GM12874 (cell line): ENCODE measurements around the gene PRDM16.

ENCODE experiments used
- TF ChIP-seq, protein P1 (sequence below): IDR thresholded peaks from 2 replicates; pipeline ENCODE4 v1.5.1; 2011; ENCODE audit warnings: low read depth, mild to moderate bottlenecking, control low read depth, low read length, moderate library complexity; ENCODE audit not compliant: insufficient read depth

The PRDM16 gene

DNA sequence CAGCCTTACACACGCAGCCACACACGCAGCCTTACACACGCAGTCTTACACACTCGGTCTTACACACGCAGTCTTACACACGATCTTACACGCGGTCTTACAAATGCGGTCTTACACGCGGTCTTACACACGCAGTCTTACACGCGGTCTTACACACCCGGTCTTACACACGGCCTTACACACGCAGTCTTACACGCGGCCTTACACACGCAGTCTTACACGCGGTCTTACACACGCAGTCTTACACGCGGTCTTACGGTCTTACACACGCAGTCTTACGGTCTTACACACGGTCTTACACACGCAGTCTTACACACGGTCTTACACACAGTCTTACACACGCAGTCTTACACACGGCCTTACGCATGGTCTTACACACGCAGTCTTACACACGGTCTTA, 111.9 kb downstream of the PRDM16 start:
- TF ChIP-seq, protein P1, sequence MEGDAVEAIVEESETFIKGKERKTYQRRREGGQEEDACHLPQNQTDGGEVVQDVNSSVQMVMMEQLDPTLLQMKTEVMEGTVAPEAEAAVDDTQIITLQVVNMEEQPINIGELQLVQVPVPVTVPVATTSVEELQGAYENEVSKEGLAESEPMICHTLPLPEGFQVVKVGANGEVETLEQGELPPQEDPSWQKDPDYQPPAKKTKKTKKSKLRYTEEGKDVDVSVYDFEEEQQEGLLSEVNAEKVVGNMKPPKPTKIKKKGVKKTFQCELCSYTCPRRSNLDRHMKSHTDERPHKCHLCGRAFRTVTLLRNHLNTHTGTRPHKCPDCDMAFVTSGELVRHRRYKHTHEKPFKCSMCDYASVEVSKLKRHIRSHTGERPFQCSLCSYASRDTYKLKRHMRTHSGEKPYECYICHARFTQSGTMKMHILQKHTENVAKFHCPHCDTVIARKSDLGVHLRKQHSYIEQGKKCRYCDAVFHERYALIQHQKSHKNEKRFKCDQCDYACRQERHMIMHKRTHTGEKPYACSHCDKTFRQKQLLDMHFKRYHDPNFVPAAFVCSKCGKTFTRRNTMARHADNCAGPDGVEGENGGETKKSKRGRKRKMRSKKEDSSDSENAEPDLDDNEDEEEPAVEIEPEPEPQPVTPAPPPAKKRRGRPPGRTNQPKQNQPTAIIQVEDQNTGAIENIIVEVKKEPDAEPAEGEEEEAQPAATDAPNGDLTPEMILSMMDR: no peak

DNA sequence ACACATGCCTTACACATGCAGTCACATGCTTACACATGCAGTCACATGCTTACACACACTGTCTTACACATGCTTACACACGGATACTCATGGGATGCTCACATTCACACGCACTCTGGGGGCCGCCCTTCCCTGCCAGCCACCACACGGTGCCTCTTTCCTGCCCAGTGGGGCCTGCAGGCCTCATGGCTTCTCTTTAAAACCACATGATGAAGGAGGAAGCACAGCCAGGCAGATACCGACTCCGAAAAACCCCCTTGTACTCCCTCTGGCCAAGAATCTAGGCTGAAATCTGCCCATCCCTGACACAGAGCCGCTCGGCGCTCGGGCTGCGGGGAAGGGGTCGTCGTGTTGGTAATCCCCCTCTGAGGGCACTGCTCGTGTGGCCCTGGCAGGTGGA, 113.0 kb downstream of the PRDM16 start:
- TF ChIP-seq, protein P1: no peak

DNA sequence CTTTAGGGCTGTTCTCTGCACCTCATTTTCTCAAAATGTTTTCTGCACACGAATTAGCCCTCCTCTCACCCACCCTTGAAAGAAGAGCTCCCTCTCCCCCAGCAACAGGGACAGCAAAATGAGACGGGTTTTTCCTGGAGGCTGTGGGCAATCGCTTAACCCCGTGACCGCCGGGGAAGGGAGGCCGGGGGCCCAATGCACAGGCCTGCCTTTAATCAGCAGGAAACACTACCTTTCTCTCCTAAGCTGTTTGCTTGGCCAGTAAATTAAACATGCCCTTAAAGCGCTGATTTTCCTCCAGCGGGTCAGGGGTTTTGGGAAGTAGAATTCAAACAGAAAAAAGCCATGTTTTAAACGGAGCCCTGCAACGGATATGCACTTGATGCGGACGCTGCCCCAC, 114.4 kb downstream of the PRDM16 start:
- TF ChIP-seq, protein P1: no peak

DNA sequence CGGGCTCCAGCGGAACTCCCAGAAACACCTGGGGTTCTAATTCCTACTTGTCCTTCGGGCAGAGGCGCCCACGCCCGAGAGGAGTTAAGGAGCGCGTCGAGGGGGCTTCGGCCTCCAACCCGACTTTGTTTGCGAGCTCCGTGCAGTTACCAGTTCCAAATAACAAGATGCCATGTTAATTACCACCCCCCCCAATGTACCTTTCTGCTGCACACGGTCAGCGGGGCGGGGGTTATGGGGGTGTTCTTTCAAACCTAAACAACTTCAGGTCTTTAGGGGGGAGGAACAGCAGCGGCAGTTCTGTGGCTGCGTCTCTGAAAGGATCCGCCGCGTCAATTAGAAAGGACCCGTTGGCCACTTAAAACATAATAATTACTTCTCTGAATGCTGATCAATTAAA, 114.8 kb downstream of the PRDM16 start:
- TF ChIP-seq, protein P1: no peak

DNA sequence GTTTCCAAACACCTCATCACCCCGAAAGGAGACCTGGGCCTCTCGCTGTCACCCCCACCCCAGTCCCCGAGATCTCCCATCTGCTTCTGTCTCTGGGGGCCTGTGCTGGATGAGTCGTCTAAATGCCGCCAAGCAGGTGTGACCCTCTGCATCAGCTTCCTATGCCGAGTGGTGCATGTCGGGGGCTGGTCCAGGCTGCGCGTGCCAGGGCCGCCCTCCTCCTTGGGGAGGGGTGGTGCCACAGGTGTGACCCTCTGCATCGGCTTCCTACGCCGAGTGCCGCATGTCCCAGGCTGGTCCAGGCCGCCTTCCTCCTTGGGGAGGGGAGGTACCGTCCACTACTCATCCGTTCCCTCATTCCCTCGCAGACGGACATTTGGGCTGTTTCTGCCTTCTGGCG, 115.7 kb downstream of the PRDM16 start:
- TF ChIP-seq, protein P1: no peak

DNA sequence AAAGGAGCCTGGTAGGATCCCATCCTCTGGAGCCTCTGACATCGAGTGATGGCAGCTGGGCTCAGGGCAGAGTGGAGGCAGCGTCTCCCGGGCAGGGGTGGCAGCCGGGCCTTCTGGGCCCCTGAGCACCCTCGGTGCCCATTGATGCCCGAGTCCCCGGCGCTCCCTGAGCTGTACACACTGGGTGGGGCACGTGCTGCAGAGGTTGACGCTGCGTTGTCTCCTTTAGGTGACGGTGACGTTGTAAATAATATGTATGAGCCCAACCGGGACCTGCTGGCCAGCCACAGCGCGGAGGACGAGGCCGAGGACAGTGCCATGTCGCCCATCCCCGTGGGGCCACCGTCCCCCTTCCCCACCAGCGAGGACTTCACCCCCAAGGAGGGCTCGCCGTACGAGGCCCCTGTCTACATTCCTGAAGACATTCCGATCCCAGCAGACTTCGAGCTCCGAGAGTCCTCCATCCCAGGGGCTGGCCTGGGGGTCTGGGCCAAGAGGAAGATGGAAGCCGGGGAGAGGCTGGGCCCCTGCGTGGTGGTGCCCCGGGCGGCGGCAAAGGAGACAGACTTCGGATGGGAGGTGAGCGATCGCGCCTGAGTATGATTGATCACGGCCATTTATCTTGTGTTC, 117.0 kb downstream of the PRDM16 start:
- TF ChIP-seq, protein P1: no peak

DNA sequence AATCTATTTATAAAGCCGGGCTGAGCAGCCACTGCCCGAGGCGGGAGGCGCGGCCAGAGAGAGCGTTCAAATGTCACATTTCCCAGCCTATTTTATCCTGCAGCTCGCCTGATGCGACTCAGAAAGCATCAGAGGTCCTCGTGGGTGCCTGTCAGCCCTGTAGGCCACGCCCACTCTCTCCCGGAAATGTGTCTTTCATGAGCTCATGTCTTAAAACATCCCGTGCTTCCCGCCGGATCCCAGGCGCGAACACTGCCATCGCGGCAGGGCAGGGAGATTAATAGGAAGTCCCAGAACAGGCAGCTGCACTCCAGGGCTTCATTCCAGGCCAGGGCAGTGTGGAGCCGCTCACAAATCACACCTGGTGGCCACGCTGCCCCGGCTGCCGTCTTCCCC, 117.5 kb downstream of the PRDM16 start:
- TF ChIP-seq, protein P1: no peak
